Subcutaneous abdominal adipose tissue (tissue), 5 donors: ENCODE results near the gene ADGRD1.

Experiments
- H3K27ac ChIP-seq: one replicate; pipeline ENCODE4 v1.7.0; 2013; ENCODE audit warnings: low read depth, mild to moderate bottlenecking, inconsistent platforms, low read length, moderate library complexity
- H3K27me3 ChIP-seq, 5 donors: one replicate each; pipeline ENCODE4 v1.7.0; 2013; ENCODE audit warnings: low read length in 5 of 5, inconsistent platforms in 1 of 5; ENCODE audit not compliant: control insufficient read depth in 5 of 5, insufficient read depth in 4 of 5
- H3K36me3 ChIP-seq, 5 donors: one replicate each; pipeline ENCODE4 v1.7.0; 2013; ENCODE audit warnings: low read length in 5 of 5; ENCODE audit not compliant: control insufficient read depth in 5 of 5, insufficient read depth in 5 of 5
- H3K4me1 ChIP-seq, 5 donors: one replicate each; pipeline ENCODE4 v1.7.0; 2013; ENCODE audit warnings: low read length in 5 of 5, mild to moderate bottlenecking in 3 of 5, moderate library complexity in 1 of 5; ENCODE audit not compliant: control insufficient read depth in 5 of 5, insufficient read depth in 5 of 5
- H3K4me3 ChIP-seq, 5 donors: one replicate each; pipeline ENCODE4 v1.7.0; 2013; ENCODE audit warnings: low read length in 5 of 5, low read depth in 1 of 5
- H3K9ac ChIP-seq, 5 donors: one replicate each; pipeline ENCODE4 v1.7.0; 2013; ENCODE audit warnings: low read length in 5 of 5, mild to moderate bottlenecking in 4 of 5, moderate library complexity in 3 of 5
- H3K9me3 ChIP-seq, 5 donors: one replicate each; pipeline ENCODE4 v1.7.0; 2013; ENCODE audit warnings: low read length in 5 of 5; ENCODE audit not compliant: control insufficient read depth in 5 of 5
- donor health status: healthy.
- donor health status: healthy.
- donor health status: healthy.
- donor health status: healthy.
- donor health status: healthy.

ADGRD1 gene

DNA sequence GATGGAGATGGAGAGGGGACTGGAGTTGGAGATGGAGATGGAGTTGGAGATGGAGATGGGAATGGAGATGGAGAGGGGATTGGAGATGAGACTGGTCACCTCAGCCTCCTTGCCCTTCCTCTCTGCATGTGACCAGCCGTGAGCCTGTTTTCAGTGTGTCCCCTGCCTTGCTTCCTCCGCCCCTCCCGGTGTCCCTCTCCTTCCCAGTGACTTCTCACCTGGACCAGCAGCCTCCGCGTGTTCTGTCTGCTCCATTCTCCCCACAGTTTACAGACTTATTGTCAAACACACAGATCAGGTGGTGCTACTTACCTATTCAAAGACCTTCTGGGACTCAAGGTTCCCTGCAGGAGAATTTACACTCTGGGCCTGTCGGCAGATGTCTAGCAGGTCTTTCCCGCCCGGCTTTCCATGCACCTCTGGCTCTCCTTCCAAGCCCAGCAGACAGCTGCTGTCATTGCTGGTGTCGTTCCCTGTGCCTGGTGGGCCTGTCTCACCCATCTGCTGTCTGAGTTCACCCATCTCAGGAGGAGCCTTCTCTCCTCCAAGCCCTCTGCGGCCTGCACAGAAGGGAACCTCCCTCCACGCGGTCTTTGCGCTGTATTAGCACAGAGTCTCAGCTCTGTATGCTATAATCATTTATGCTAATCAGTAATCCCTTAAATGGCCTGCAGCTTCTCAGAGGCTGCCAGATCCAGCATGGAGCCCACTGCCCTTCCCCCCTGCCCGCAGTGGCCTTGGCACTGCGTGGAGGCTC, 62.1 kb downstream of the ADGRD1 start:
- peaks cover 0 to 2% (median 0%) of the 10 kb centered on the region in 5 donors for H3K9me3 ChIP-seq
- H3K27me3 ChIP-seq = no peaks in the 10 kb centered on the region
- H3K36me3 ChIP-seq = peaks cover 0 to 16% (median 0%) of the 10 kb centered on the region in 5 donors
- no peak overlapping the region for H3K27ac ChIP-seq
- H3K4me3 ChIP-seq = no peak overlapping the region
- H3K4me1 ChIP-seq = peaks cover 0 to 5% (median 0%) of the 10 kb centered on the region in 5 donors
- no peak overlapping the region for H3K9ac ChIP-seq

DNA sequence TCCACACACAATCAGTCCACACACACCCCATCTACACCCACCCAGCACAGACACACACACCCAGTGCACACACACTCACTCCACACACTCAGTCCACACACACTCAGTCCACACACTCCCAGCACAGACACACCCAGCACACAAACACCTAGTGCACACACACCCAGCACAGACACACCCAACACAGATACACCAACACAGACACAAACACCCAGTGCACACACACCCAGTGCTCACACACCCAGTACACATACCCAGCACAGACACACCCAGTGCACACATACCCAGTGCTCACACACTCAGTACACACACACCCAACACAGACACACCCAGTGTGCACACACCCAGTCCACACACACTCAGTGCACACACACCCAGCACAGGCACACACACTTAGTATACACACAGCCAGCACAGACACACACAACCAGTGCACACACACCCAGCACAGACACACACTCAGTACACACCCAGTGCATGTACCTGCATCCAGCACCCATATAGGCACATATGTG, 63.8 kb downstream of the ADGRD1 start:
- no peak overlapping the region for H3K9ac ChIP-seq
- peaks cover 0 to 2% (median 0%) of the 10 kb centered on the region in 5 donors for H3K9me3 ChIP-seq
- no peaks in the 10 kb centered on the region for H3K27me3 ChIP-seq
- peaks cover 0 to 3% (median 0%) of the 10 kb centered on the region in 5 donors for H3K4me1 ChIP-seq
- H3K36me3 ChIP-seq = peaks cover 0 to 16% (median 0%) of the 10 kb centered on the region in 5 donors
- H3K27ac ChIP-seq = no peak overlapping the region
- H3K4me3 ChIP-seq = no peak overlapping the region

DNA sequence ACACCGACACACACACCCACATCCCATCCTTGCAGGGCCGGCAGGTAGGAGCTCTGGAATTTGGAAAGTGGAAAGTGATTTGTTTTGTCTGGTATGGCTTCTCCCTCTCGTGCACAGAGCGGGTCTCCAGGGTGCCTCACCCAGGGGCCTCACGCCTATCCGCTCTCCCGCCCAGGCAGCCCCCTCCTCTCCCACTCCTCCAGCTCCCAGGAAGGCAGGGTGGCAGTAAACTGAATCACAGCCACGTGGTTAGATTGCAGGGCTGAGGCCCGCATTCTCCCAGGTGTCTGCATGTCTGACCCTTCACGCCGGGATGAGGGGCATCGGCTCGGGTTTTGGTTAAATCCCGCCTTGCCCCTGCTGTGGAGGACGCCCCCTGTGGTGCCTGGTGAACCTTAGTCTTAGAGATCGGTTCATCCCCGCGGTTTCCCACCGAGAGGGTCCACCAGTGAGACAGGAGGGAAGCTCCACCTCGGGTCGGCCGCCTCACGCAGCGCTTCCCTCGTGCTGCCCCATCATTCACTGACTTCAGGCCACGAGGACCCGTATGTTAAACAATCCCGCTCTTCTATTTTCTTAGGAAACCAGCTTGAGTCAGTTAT, 64.4 kb downstream of the ADGRD1 start:
- Histone ChIP-seq H3K9ac (no peak overlapping the region), H3K27me3 (no peaks in the 10 kb centered on the region), H3K4me3 (no peak overlapping the region), H3K27ac (no peak overlapping the region), H3K36me3 (peaks cover 0 to 16% (median 0%) of the 10 kb centered on the region in 5 donors), H3K9me3 (peaks cover 0 to 2% (median 0%) of the 10 kb centered on the region in 5 donors), H3K4me1 (peaks cover 0 to 3% (median 0%) of the 10 kb centered on the region in 5 donors)

DNA sequence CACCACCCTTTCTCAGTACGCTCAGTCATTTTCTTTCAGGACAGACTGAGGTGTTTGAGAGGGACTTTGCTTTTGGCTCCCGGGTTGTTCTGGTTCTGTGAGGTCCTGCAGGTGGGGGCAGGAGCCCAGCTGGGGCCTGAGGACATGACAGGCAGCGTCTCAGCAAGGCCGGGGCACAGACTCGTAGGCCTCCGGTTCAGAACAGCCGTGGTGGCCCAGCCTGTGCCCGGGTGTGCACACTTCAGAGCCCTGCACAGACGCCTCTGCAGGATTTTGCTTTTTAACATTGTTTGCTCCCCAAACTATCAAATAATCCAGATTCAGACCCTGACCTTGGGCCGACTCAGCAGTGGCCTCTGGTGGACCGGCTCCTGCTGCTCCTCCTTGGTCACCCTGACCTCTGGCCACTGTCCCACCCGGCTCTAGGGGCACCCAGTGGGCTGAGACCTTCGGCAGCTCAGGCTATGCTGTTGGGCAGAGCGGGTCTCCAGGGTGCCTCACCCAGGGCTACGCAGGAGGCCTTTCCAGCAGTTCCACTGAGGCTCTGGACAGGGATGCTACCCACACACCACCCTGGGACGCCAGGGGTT, 65.2 kb downstream of the ADGRD1 start:
- H3K27ac ChIP-seq = no peak overlapping the region
- peaks cover 0 to 16% (median 0%) of the 10 kb centered on the region in 5 donors for H3K36me3 ChIP-seq
- no peaks in the 10 kb centered on the region for H3K9me3 ChIP-seq
- H3K27me3 ChIP-seq = no peaks in the 10 kb centered on the region
- no peak overlapping the region for H3K9ac ChIP-seq
- H3K4me3 ChIP-seq = no peak overlapping the region
- H3K4me1 ChIP-seq = peaks cover 0 to 3% (median 0%) of the 10 kb centered on the region in 5 donors

DNA sequence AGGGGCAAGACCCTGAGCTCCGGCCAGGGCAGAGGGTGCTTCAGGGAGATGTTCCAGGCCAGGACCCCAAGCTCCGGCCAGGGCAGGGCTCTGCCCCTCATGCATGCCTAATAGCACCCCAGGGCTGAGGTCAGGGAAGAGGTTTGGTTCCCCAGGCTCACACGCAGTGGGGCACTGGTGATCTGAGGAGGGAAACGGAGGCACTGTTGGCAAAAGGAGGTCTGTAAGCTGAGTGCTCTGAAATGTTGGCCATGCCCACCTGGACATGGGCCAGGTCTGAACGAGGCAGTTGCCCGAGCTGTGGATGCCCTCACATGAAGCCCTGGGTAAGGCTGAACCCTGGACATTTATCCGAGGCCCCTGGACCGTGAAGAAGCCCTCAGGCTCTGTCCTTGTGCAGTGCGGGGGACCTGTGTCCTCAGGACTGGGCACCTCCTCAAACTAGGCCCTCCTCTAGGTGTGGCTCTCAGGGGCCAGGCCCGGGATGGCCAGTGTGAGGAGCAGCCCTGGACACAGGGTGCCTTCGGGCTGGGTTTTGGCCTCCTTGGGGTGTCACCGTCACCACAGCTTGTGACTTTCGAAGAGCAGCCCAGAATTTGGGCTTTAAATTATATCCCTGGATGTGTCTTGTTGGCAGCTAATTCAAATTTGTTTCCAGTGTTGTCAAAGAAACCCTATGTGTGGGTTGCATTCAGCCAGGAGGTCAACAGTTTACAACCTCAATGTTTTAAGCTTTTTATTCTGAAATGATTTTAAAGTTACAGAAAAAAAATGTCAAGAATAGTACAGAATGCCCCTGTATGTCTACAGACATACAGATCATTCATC, 66.8 kb downstream of the ADGRD1 start:
- H3K9me3 ChIP-seq = no peaks in the 10 kb centered on the region
- H3K27me3 ChIP-seq = no peaks in the 10 kb centered on the region
- no peak overlapping the region for H3K27ac ChIP-seq
- H3K4me3 ChIP-seq = no peak overlapping the region
- H3K9ac ChIP-seq = no peak overlapping the region
- peaks cover 0 to 5% (median 0%) of the 10 kb centered on the region in 5 donors for H3K4me1 ChIP-seq
- H3K36me3 ChIP-seq = peaks cover 0 to 13% (median 0%) of the 10 kb centered on the region in 5 donors

DNA sequence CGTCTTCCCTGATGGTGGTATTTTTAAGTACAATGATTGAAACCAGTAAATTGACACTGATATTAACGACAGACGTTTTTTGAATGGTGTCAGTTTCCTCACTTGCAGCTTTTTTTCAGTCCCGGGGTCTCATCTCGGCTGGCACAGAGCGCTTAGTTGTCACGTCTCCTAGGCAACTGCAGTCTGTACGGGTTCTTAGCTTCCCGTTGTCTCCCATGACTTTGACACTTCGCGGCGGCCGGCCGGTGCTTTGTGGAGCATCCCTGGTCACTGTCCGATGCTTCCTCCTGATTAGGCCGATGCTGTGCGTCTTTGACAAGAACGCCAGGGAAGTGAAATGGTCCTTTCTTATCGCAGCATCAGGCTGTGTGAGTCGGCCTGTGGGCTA, 67.4 kb downstream of the ADGRD1 start:
- H3K27ac ChIP-seq = no peak overlapping the region
- no peaks in the 10 kb centered on the region for H3K27me3 ChIP-seq
- peaks cover 0 to 8% (median 0%) of the 10 kb centered on the region in 5 donors for H3K36me3 ChIP-seq
- no peak overlapping the region for H3K4me3 ChIP-seq
- no peak overlapping the region for H3K9ac ChIP-seq
- no peaks in the 10 kb centered on the region for H3K9me3 ChIP-seq
- H3K4me1 ChIP-seq = peaks cover 0 to 5% (median 0%) of the 10 kb centered on the region in 5 donors

DNA sequence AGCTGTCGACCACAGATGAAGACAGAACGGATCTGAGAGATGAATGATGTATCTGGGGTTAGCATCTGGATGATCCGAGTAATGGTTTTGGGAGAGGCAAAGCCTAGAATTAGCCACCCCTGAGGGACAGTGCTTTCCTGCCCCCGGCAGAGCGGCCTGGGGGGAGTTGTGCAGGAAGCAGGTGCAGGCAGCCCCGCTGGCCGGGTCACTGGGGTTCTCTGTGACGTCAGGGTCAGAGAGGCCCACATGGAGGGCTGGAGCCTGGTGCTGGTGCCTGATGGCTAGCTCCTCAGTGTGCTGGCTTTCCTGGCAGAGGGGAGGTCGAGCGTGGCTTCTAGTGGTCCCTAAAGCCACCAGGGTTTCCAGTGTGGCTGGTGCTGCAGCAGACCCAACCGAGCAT, 70.3 kb downstream of the ADGRD1 start:
- Histone ChIP-seq H3K36me3 (peaks cover 0 to 2% (median 0%) of the 10 kb centered on the region in 5 donors), H3K9ac (no peak overlapping the region)

DNA sequence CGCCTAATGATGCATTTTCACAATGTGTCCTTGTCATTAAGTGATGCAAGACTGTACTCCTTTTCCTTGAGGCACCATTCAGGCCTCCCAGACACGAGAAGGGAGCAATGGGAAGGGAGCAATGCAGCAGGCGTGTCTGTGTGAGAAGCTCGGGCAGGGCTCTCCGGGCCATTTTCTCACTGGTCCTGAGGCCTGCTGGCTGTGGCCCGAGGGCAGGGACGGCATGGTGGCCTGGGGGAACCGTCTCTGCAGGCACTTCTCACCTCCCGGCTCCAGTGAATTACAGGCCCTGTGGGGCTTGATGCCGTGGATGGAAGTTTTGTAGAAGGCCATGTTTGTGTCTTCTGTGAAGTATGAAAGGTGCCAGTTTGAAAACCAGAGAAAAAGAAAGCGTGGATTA, 71.0 kb downstream of the ADGRD1 start:
- Histone ChIP-seq H3K27ac (no peak overlapping the region), H3K36me3 (peaks cover 0 to 2% (median 0%) of the 10 kb centered on the region in 5 donors), H3K9ac (no peak overlapping the region), H3K4me1 (peaks cover 0 to 6% (median 3%) of the 10 kb centered on the region in 5 donors), H3K4me3 (no peak overlapping the region), H3K9me3 (no peaks in the 10 kb centered on the region), H3K27me3 (peaks cover 0 to 6% (median 0%) of the 10 kb centered on the region in 5 donors)

More for the DNA sequence above, 70.3 kb downstream of the ADGRD1 start:
- Histone ChIP-seq H3K27ac (no peak overlapping the region), H3K4me3 (no peak overlapping the region), H3K4me1 (peaks cover 0 to 5% (median 0%) of the 10 kb centered on the region in 5 donors), H3K27me3 (no peaks in the 10 kb centered on the region), H3K9me3 (no peaks in the 10 kb centered on the region)

DNA sequence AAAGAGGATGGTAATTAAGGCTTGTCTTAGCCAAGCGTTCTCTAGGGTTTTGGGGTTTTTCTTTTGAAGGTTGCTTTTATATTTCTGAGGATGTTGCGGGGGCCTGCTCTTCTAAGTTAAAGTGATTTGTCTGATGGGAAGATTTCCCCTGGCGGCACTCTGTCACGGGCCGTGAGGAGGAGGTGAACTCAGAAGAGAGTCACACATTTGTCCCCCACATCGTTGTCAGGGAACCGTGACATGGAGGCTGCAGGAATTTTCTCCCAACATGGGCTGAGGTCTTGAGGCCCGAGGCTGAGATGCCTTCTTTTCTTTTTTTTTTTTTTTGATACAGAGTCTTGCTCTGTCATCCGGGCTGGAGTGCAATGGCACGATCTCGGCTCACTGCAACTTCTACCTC, 71.5 kb downstream of the ADGRD1 start:
- Histone ChIP-seq H3K4me3 (no peak overlapping the region), H3K4me1 (peaks cover 0 to 8% (median 3%) of the 10 kb centered on the region in 5 donors), H3K9me3 (no peaks in the 10 kb centered on the region), H3K9ac (no peak overlapping the region), H3K36me3 (peaks cover 0 to 2% (median 0%) of the 10 kb centered on the region in 5 donors), H3K27me3 (peaks cover 0 to 8% (median 0%) of the 10 kb centered on the region in 5 donors), H3K27ac (no peak overlapping the region)
